Measurements from ENCODE around the gene AFF3. TPM values are rescaled to one million over a fixed set of nuclear protein-coding genes. Genes with fewer than 3 reads are reported as not detected.

The AFF3 gene
- total and polyA plus RNA-seq, 10 of the 15 experiments (the other 5 are each of a cell fraction or from before 2014, with no cell fraction given): 0.26 to 5.5 (median 3.0) TPM

- in situ Hi-C loops (cut with MboI) (no loop called here), intact Hi-C loops (cut with micrococcal nuclease; ENCODE audit: unreplicated experiment) (no loop called here)
- no peak overlapping the region for H3K4me3 ChIP-seq
- no peak overlapping the region for H2AFZ ChIP-seq (ENCODE audit: control insufficient read depth, low read depth, low read length)
- no peak overlapping the region for H3K4me2 ChIP-seq (ENCODE audit: control insufficient read depth, insufficient read depth)
- H3K36me3 ChIP-seq (ENCODE audit: control insufficient read depth in 2 of 2, insufficient read depth in 2 of 2, low read length in 1 of 2): no peaks in the 10 kb centered on the region
- BruUV-seq (replicated peaks): no TSS peak
- H3K4me1 ChIP-seq (ENCODE audit: control insufficient read depth, insufficient read depth, low read length): no peaks in the 10 kb centered on the region
- CTCF ChIA-PET: interaction anchor here (1.1 to 1.6 kb wide), 2 partner anchors 69 to 719 kb away, joined by 3 read pairs; no protein-coding TSS in a partner anchor
- 0% methylated on average over 1 of the region's 1 CpG for WGBS (ENCODE audit: insufficient coverage, insufficient replicate concordance, low lambda C conversion rate, missing lambda C conversion rate)
- ATAC-seq (no peak), DNase-seq (ENCODE audit: low read depth, low spot score) (no peak), FAIRE-seq (no peak)
- SMC1A ChIA-PET (ENCODE audit: uncharacterized antibody, unreplicated experiment): no interaction called here
- no peak overlapping the region for H3K9ac ChIP-seq (ENCODE audit: control insufficient read depth, insufficient read depth, low read length)
- peaks cover 0 to 3% of the 10 kb centered on the region in 2 experiments; a peak in 2 of 4 replicates for H3K27me3 ChIP-seq (replicated peaks in 1 of 2; ENCODE audit: control insufficient read depth in 2 of 2, insufficient read depth in 2 of 2, low read length in 1 of 2)
- no peak overlapping the region for H3K27ac ChIP-seq (ENCODE audit: control insufficient read depth, insufficient read depth)
- H4K20me1 ChIP-seq (ENCODE audit: control insufficient read depth, insufficient read depth): no peaks in the 10 kb centered on the region
- H3K9me3 ChIP-seq (replicated peaks; ENCODE audit: control insufficient read depth, insufficient read depth, low read length): no peaks in the 10 kb centered on the region
- POLR2A ChIA-PET: no interaction called here
- no peak for TF ChIP-seq ZNF384 (IDR thresholded peaks at IDR 0.05; ENCODE audit: borderline replicate concordance, low read depth, low read length)
- TF ChIP-seq POLR2AphosphoS5 (IDR thresholded peaks at IDR 0.05; ENCODE audit: low read length): no peak
- no peak for TF ChIP-seq POLR2AphosphoS2 (IDR thresholded peaks at IDR 0.05; ENCODE audit: low read depth, low read length)
- TF ChIP-seq WRNIP1 (IDR thresholded peaks at IDR 0.05; ENCODE audit: borderline replicate concordance, low read depth, low read length): no peak
- no peak for TF ChIP-seq TARDBP (IDR thresholded peaks at IDR 0.05; ENCODE audit: borderline replicate concordance)
- no peak for TF ChIP-seq JUND (IDR thresholded peaks at IDR 0.05; ENCODE audit: low read depth, low read length)
- TF ChIP-seq, protein P1, sequence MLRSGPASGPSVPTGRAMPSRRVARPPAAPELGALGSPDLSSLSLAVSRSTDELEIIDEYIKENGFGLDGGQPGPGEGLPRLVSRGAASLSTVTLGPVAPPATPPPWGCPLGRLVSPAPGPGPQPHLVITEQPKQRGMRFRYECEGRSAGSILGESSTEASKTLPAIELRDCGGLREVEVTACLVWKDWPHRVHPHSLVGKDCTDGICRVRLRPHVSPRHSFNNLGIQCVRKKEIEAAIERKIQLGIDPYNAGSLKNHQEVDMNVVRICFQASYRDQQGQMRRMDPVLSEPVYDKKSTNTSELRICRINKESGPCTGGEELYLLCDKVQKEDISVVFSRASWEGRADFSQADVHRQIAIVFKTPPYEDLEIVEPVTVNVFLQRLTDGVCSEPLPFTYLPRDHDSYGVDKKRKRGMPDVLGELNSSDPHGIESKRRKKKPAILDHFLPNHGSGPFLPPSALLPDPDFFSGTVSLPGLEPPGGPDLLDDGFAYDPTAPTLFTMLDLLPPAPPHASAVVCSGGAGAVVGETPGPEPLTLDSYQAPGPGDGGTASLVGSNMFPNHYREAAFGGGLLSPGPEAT (IDR thresholded peaks at IDR 0.05; ENCODE audit: low read depth): no peak
- TF ChIP-seq, protein P2, sequence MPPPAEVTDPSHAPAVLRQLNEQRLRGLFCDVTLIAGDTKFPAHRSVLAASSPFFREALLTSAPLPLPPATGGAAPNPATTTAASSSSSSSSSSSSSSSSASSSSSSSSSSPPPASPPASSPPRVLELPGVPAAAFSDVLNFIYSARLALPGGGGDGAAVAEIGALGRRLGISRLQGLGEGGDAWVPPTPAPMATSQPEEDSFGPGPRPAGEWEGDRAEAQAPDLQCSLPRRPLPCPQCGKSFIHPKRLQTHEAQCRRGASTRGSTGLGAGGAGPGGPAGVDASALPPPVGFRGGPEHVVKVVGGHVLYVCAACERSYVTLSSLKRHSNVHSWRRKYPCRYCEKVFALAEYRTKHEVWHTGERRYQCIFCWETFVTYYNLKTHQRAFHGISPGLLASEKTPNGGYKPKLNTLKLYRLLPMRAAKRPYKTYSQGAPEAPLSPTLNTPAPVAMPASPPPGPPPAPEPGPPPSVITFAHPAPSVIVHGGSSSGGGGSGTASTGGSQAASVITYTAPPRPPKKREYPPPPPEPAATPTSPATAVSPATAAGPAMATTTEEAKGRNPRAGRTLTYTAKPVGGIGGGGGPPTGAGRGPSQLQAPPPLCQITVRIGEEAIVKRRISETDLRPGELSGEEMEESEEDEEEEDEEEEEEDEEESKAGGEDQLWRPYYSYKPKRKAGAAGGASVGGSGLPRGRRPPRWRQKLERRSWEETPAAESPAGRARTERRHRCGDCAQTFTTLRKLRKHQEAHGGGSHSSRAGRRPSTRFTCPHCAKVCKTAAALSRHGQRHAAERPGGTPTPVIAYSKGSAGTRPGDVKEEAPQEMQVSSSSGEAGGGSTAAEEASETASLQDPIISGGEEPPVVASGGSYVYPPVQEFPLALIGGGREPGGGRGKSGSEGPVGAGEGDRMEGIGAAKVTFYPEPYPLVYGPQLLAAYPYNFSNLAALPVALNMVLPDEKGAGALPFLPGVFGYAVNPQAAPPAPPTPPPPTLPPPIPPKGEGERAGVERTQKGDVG (CRISPR knock-in tag; IDR thresholded peaks at IDR 0.05): no peak
- TF ChIP-seq HDAC6 (IDR thresholded peaks at IDR 0.05; ENCODE audit: unreplicated experiment): no peak
- no peak for TF ChIP-seq MEF2B (IDR thresholded peaks at IDR 0.05; ENCODE audit: partially characterized antibody, poor library complexity, severe bottlenecking)
- TF ChIP-seq BHLHE40 (IDR thresholded peaks at IDR 0.05; ENCODE audit: borderline replicate concordance in 1 of 2, low read depth in 2 of 2, low read length in 1 of 2): no peak
- no peak for TF ChIP-seq SUPT20H (IDR thresholded peaks at IDR 0.05; ENCODE audit: borderline replicate concordance, control insufficient read depth, low read depth, low read length)
- no peak for TF ChIP-seq ATF7 (IDR thresholded peaks at IDR 0.05; ENCODE audit: low read depth)
- no peak for TF ChIP-seq JUNB (IDR thresholded peaks at IDR 0.05)
- RAD21 ChIA-PET (ENCODE audit: unreplicated experiment): no interaction called here
- H3K79me2 ChIP-seq (ENCODE audit: control insufficient read depth, insufficient read depth, low read length): no peaks in the 10 kb centered on the region
These were observed 599.1 kb downstream of the AFF3 start for GRCh38 chr2:99543247-99543646.

Data from GM12878 (cell line).